Frontal cortex (tissue), 4 donors: ENCODE data around the gene CLPSL1. TPM values are rescaled to one million over a fixed set of nuclear protein-coding genes. Genes with fewer than 3 reads are reported as not detected.

Experiments used
- DNase-seq, 2 donors: peaks; one replicate each; pipeline ENCODE4 v3.0.0; 2012; ENCODE audit warnings: low spot score in 2 of 2
- FAIRE-seq: peaks from 2 replicates; lab custom pipeline; 2012; peaks lifted over from hg19 to GRCh38; lab: Jason Lieb, UNC
- total RNA-seq: library from RNA; depleted of rRNA; stranded (reverse); fragments of >200 nt; gene quantifications from one replicate; pipeline ENCODE4 v1.2.3, GENCODE V29; 2014
- donor health status: control.
- donor health status: control.
- donor health status: control.

Gene CLPSL1
- total RNA-seq, 1 donor from 2014 or later, result not detected

DNA sequence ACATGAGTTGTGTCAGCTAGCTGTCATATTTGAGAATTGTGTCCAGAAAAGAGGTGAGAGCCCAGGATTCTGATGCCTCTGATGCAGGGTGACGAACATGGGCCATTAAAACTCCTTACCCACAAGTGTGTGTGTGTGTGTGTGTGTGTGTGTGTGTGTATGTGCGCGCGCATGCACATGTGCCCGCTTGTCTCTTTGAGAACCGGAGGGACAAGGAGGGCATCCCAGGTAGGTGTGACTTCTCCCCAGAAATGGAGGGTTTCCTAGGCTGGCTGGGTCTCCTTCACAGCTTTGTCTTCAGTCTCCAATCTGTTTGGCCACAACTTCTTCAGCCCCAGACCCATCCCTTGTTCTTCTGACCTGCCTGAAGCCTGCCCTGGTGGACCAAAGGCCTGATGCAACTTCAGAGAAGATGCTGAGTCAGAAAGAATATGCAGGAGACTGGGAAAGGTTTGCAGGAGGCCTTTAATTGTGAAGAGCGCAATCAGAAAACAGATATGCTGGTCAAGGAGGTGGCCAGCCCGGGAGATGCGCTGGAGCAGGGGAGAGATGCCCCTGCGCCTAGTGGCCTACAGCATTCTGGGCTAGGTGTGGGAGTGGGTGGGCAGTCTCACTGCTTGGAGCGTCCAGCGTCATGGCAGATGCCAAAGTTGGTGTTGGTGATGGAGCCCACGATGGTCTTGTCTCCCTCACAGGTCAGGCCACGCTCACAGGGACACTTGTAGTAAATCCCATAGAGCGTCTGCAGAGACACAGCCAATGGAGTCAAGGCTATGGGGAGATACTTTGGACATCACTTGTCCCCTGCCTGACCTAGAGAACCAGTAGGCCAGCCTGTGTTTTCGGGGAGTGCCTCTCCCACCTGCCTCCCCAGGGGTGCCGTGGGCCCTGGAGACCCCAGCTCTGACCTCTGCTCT, 14.0 kb downstream of the CLPSL1 start:
- no peak for DNase-seq

DNA sequence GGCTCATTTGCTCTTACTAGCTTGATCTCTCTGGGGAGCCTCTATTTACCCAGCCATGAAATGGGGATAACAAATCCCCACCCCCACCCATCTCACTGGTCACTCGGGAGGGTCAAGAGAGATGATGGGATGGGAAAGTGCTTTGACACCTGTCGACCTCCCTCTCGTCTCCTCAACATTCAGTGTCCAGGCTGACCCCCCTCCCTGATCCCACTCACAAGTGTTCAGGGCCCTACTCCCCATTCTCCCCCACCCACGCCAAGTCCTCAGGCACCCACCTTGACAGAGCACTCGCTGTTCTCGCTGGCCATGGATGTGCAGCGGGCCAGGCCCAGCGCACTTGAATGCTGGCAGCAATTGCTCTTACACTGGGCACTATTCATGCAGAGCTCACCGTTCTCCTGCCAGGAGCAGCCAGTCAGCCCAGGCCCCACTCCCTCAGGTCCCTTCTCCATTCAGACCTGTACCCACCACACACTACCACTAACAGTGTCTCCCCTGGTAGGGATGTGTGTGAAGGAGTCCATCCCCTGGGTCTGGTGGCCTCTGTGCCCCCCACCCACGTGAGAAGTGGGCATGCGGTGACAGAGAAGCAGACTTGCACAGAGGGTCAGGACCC, 14.7 kb downstream of the CLPSL1 start:
- FAIRE-seq (no peak), DNase-seq (no peak)

More for the DNA sequence above, 14.0 kb downstream of the CLPSL1 start:
- FAIRE-seq, result no peak

DNA sequence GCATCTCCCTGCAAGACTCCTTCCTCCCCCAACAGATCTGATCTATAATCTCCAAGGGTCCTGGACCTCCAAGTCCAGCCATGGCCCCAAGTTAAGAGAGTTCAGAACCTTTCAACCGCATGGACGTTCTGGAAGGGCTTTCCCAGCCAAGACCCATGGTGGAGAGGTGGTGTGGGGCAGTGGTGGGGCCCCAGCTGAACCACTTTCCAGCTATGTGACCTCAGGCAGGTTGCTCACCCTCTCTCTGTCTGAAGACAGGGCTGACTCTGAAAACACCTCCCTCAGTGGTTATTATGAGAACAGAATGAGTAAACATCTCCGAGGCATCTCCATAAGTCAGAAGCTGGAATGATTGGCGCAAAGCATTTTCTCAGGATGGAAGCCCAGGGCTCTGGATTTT, 15.4 kb downstream of the CLPSL1 start:
- FAIRE-seq (no peak), DNase-seq (no peak)

DNA sequence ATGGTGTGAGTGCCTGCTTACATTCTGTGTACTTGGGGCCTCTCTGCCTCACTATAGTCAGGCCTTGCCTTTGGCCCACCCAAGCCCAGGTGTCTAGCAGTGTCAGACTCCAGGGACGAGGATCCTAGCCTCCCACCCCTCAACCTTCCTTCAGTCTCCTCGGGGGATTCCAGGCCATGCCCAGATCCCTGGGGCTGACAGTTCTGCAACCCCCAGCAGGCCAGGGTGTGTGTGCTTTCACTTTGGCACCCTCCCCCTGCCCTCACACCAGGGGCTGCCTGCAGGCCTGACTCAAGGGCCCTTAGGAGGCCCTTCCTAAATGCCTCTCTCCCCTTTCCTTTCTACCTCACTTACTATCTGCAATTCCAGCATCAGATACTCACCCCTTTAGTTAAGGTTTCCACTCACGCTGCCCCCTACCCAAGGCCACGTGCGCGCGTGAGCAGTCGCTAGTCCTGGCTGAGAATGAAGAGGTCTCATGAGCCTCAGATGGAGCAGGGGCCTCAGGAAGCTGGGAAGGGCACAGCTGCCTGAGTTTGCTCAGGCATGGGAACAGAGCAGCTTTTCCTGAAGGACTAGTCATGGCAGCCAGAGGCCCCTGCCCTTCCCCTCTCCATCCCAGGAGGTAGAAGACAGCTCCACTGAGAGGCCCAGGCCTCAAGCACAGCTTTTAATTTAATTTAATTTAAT, 17.2 kb downstream of the CLPSL1 start:
- FAIRE-seq, result no peak
- no peak for DNase-seq

DNA sequence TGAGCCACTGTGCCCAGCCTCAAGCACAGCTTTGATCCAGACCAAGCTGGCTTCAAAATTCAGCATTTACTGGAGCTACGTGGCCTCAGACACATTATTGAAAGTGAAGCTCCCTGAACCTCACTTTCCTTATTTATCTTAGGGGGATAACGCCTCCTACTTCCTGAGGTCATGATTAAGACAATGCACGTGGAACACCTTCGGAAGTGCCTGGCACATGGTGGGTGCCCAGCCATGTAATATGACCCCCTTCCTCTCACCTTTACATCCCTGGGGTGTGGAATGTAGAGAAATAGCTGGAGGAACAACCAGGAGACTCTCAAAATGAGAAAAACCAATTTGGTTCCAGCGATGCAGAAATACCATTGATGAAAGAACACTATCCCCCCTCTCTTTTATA, 17.9 kb downstream of the CLPSL1 start:
- no peak for DNase-seq
- FAIRE-seq, result no peak

DNA sequence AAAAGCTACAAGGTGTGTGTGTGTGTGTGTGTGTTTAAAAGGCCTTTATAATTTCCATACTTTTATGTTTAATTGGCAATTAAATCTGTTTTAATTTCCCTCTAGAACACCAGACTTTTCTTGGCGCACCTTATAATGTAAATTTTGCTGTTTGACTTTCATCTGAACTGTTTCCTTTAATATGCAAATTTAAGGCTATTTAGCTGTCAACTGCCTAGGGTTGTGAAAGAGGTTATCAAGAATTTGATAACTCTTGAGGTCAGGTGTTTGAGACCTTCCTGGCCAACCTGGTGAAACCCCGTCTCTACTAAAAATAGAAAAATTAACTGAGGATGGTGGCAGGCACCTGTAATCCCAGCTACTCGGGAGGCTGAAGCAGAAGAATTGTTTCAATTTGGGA, 20.3 kb downstream of the CLPSL1 start:
- FAIRE-seq (no peak), DNase-seq (no peak)

DNA sequence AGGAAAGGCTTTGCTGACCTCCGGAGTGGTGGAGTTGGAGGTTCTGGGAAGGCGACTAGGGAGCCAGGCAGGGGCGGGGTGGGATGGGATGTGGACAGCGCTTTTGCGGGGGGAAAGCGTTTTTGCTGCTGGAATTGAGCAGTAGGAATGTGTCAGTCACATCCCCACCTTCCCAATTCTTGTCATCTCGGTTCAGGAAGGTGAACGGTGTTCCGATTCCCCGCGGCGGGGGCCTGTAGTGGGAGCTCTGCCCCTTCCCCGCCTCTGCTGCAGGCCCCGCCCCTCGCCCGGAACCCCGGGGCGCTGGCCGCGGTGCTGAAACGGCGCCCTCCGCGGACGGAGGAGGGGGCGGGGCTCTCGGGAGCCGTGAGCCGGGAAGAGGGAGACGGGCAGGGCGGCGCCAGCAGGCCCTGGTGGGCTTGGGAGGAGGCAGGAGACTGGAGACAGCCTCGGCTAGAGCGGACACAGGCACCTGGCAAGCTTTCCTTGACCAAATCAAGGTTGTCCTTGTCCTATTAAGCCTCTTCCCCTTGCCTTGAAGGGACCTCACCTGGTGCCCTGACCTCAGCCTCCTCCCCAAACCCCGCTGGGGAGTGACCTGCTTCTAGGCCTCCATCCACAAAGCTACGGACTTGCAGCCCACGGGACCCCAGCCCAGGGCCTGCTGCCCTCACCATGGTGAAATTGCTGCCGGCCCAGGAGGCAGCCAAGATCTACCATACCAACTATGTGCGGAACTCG, 24.3 kb downstream of the CLPSL1 start, which contains the start of gene LHFPL5:
Gene LHFPL5 (plus strand): TSS at position 357 of the 741 bp plus-strand sequence. CDS start 319 bp downstream, at position 676.
- peak; percentile 57 to 78 for DNase-seq
- no peak for FAIRE-seq

DNA sequence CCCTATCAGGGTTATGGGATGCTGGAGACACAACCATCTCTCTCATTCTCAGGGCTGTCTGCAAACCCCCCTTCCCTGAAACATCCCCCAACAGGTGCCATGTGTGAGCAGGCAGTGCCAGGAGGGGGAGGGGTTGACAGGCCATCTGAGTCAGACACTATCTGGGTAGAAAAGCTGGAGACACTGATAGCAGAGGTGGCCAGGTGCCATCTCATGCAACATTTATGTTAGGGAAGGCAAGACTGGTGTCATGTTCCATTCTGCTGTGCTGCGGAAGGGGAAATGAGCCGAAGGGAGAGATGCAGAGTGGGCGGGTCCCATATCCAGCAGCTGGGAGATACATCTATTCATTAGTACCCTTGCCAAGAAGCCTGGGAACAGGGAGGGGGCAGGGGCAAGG, 27.9 kb downstream of the CLPSL1 start:
- FAIRE-seq, result no peak
- DNase-seq, result no peak

DNA sequence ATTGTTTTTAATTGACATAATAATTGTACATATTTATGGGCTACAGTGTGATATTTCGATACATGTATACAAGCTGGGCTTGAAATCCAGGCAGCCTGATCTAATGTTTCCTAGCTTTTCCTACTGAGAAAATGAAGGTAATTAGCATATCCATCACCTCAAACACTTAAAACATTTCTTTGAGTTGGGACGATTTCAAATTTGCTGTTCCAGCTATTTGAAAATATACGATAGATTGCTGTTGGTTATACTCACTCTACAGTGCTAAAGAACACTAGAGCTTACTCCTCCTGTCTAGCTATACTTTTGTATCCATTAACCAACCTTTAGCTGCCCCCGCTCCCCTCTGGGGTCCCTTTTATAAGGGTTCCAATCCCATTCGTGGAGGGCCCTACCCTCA, 29.0 kb downstream of the CLPSL1 start:
- no peak for DNase-seq

DNA sequence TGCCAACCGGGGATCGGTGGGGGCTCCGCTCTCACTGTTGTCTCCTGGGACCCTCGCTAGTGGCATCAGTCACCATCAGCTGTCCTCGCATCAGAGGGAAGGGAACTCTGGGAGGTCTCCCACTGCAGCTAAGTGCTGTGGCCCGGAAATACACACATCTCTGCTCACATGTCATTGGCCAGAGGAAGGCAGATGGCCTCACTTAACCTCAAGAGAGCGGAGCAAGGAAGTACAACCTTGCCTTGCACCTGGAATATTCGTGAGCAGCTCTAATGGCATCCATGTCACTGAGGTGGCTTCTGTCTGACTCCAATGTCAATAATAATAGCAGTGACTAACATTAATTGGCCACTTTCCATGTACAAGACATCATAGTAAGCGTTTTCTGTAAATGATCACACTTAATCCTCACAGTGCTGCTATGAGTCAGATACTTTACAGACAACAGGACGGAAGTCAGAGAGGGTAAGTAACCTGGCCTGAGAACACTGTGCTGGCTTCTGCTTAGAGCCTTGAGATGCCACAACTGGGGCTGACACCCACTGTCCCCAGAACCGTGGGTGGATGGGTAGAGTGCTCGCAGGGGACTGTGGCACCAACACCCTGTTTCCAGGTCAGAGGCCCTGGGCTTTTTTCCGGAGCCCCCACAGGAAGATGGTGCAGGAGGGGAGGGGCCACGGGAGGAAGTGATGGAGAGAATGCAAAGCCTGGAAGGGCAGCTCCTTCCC, 30.3 kb downstream of the CLPSL1 start:
- FAIRE-seq (no peak), DNase-seq (no peak)

More for the DNA sequence above, 29.0 kb downstream of the CLPSL1 start:
- FAIRE-seq, result no peak

DNA sequence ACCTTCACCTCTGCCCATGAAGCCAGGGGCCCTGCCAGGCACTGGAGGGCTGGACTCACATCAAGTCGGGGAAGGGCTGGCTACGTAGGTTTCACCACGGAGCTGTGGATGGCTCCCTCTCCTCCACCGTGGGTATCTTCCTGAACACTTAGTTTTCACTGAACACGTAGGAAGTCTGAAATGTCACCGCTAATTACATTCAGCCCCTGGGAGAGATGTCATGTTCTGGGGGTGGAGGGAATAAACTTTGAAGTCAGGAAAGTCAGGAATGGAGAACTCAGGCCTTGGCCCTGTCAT, 30.8 kb downstream of the CLPSL1 start:
- DNase-seq (no peak), FAIRE-seq (no peak)

DNA sequence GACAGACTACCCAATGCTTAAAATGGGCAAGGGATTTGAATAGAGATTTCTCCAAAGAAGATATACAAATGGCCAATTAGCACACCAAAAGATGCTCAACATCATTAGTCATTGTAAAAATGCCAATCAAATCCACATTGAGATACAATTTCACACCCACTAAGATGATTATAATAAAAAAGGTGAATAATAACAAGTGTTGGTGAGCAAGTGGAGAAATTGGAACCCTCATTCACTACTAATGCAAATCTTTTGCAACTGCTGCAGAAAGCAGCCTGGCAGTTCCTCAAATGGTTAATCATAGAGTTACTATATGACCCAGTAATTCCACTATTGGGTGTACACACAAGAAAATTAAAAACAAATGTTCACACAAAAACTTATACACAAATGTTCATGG, 36.7 kb downstream of the CLPSL1 start:
- DNase-seq, result no peak
- FAIRE-seq, result no peak

DNA sequence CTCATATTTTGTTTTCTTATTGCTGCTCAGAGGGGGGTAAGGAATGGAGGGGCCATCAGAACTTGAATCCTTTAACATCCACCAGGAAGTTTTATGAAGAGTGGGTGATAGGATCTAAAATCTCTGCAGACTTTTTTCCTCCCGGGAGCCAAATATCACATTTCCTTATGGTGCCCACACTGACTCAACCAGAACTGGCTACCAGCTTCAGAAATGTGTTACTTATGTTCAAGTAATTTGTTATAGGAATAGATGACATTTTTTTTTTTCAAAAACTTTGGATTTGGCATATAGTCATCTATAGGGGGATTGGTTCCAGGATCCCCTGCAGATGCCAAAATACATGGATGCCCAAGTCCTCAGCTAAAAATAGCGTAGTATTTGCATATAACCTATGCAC, 42.8 kb downstream of the CLPSL1 start:
- DNase-seq (no peak), FAIRE-seq (no peak)

DNA sequence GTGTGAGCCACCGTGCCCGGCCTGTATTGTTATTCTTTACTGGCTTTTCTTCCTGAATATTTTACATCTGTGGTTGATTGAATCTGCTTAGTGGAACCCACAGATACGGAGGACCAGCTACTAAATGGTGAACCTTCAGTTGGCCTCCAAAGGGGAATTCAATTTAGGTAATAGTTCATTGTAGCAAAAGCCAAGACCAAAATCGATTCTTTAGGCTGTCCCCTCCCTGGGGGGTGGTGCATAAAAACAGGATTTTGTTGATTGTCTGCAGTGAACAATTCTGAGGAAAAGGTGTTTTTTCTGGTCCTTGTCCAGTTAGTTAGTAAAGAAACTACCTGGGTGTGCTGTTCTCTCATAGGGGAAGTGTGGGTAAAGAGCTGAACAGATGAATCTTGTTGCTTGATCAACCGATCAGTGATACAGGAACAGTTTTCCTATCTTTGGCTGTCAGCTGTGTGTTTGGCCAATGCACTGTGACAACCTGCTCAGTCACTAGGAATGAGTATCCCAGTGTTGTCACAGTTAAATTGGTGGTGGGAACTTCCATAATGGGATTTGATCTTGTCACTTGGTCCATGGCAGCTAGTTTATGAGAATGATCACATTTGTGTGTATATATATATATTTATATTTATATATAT, 43.9 kb downstream of the CLPSL1 start:
- no peak for DNase-seq

DNA sequence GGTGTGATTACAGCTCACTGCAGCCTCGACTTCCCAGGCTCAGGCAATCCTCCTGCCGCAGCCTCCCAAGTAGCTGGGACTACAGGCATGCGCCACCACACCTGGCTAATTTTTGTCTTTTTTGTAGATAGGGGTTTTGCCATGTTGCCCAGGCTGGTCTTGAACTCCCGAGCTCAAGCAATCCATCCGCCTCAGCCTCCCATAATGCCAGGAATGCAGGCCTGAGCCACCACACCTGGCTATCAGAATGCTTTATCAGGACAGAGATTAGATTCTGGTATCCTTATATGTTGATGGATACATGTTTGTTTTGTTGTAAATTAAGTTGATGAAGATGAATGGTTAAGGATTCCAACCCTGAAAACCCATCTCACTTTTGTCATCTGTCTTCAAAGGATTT, 48.5 kb downstream of the CLPSL1 start:
- no peak for DNase-seq
- no peak for FAIRE-seq

More for the DNA sequence above, 43.9 kb downstream of the CLPSL1 start:
- FAIRE-seq, result no peak

DNA sequence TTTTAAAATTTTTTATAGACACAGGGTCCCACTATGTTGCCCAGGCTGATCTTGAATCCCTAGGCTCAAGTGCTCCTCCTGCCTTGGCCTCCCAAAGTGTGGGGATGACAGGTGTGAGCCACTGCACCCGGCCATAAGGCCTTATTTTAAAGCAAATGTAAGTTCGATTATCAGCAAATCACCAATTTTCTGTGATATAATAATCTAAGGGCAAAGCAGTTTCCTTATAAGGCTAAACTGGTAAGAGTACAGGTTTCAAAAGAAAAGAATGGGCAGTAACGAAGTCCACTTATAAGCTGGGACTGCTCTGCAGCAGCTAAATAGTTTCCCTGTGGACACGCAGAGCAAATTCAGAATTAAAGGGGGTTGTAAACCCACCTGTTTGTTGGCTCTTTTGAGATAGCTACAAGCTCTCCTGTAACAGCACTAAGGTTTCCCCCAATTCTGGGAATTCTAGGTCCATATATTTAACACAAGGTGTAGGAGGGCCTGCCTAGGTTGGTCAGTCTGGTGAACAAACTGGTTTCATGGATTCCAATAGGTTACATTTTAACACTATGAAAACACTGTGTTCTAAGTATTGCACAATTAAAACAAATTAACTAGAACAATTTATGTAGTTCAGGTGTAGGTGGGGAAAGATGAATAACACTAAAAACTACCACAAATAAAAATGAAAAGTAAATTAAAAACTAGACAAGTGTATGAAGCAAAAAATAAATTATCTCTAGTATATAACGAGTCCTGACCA, 50.6 kb downstream of the CLPSL1 start:
- no peak for FAIRE-seq
- no peak for DNase-seq

DNA sequence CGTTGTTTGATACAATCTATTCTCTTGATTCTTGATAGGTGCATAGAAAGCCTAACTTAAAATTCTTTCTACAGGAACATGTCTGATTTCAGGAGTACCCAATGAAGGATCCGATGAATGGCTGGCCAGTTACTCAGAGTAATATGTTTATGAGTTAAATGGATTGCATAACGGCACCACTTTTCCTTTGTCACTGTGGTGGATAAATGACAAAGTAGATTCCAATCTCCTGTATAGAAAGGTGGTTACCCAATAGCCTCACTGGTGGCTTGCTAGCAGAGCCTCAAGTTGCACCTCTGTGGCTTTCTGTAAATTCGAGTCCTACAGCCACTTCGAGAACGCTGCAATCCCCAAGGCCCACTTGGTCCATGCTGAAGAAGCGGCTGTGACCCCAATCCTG, 52.7 kb downstream of the CLPSL1 start:
- DNase-seq (no peak), FAIRE-seq (no peak)
